ENCODE data around the gene SIGLEC12. TPM values are rescaled to one million over a fixed set of nuclear protein-coding genes. Genes with fewer than 3 reads are reported as not detected.

Gene SIGLEC12
- not detected for polyA plus RNA-seq (2012; ENCODE audit: insufficient read length, low read depth)

DNA sequence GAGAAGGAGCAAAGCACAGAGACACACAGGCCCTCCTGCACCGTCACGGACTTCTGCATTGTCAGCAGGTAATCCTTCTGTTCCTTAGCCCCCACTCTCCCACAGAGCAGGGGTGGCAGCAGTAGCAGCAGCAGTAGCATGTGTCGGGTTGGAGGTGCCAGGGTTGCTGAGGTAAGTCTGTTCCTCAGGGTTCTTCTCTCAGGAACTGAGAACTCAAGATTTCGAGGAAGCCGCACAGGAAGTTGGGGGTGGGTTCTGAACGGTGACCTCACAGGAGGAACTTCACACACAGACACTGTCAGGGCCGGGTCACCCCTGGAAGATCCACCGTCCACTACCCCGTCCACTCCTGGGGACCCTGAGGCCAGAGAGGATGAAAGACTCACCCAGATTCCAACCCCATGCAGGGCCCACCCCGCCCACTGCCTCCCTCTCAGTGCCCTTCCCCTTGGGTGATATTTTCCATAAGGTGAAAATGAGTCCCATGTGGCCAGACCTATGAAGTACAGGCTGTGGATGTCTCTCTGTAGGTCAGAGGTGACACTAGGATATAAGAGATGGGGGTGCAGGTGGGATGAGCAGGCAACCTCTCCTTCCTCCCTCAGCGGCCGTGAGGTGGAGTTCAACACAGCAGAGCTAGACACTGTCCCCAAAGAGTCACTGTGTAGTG lies at the start of gene SIGLEC12:
Gene SIGLEC12, minus strand, starts transcription at position 207 of the 670 bp plus-strand sequence. Its CDS starts 67 bp downstream, at position 140.
- TF ChIP-seq SIN3A (IDR thresholded peaks at IDR 0.05; ENCODE audit: borderline replicate concordance, insufficient read depth, low read length) (no peak), FOXP2 (optimal IDR thresholded peaks at IDR 0.05; ENCODE audit: borderline replicate concordance, extremely low read depth, extremely low read length, insufficient read depth) (no peak), TAF1 (IDR thresholded peaks at IDR 0.05; ENCODE audit: borderline replicate concordance, insufficient read depth, low read length) (no peak), POLR2AphosphoS5 (IDR thresholded peaks at IDR 0.05; ENCODE audit: low read depth, low read length) (no peak)
- TF ChIP-seq, protein P1, sequence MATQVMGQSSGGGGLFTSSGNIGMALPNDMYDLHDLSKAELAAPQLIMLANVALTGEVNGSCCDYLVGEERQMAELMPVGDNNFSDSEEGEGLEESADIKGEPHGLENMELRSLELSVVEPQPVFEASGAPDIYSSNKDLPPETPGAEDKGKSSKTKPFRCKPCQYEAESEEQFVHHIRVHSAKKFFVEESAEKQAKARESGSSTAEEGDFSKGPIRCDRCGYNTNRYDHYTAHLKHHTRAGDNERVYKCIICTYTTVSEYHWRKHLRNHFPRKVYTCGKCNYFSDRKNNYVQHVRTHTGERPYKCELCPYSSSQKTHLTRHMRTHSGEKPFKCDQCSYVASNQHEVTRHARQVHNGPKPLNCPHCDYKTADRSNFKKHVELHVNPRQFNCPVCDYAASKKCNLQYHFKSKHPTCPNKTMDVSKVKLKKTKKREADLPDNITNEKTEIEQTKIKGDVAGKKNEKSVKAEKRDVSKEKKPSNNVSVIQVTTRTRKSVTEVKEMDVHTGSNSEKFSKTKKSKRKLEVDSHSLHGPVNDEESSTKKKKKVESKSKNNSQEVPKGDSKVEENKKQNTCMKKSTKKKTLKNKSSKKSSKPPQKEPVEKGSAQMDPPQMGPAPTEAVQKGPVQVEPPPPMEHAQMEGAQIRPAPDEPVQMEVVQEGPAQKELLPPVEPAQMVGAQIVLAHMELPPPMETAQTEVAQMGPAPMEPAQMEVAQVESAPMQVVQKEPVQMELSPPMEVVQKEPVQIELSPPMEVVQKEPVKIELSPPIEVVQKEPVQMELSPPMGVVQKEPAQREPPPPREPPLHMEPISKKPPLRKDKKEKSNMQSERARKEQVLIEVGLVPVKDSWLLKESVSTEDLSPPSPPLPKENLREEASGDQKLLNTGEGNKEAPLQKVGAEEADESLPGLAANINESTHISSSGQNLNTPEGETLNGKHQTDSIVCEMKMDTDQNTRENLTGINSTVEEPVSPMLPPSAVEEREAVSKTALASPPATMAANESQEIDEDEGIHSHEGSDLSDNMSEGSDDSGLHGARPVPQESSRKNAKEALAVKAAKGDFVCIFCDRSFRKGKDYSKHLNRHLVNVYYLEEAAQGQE (IDR thresholded peaks at IDR 0.05; ENCODE audit: insufficient read depth in 1 of 2, low read depth in 2 of 2, low read length in 2 of 2) = no peak

DNA sequence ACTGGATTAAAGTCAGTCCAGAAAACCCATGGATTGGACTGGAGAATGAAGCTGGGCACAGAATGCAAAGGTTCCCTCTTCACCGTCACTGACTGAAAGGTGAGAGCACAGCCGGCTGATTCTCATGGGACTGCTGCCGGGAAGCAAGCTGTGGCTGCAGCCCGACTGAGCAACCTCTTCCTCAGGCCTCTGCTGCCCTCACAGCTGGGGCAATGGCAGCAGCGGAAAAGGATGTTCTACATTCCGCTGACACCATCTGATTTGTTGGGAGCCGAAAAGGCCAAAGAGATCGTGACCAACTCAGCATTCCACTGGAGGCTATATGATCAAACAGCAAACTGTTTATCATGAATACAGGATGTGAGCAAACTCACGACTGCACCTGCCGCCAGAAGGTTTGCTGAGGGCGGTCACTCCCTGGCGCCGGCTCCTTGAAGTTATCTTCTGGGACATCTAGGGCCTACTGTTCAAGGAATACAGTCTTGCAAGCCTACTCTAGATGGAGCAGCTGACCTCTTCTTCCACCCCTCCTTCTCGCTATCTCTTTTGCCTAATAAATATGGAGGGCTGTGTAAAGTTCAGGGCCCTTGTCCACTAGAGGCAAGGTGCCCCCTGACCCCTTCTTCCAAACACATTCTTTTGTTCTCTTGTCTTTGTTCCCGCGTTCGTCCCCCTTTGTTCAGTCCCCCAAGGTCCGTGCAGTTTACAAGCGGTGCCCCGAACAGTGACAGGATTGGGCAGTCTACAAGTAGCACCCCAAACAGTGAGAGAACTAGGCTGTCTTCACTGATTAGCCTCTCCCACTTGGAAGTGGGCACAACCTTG lies 49.5 kb upstream of the SIGLEC12 start:
- no peak for TF ChIP-seq TAF1 (IDR thresholded peaks at IDR 0.05; ENCODE audit: borderline replicate concordance, insufficient read depth, low read length)

DNA sequence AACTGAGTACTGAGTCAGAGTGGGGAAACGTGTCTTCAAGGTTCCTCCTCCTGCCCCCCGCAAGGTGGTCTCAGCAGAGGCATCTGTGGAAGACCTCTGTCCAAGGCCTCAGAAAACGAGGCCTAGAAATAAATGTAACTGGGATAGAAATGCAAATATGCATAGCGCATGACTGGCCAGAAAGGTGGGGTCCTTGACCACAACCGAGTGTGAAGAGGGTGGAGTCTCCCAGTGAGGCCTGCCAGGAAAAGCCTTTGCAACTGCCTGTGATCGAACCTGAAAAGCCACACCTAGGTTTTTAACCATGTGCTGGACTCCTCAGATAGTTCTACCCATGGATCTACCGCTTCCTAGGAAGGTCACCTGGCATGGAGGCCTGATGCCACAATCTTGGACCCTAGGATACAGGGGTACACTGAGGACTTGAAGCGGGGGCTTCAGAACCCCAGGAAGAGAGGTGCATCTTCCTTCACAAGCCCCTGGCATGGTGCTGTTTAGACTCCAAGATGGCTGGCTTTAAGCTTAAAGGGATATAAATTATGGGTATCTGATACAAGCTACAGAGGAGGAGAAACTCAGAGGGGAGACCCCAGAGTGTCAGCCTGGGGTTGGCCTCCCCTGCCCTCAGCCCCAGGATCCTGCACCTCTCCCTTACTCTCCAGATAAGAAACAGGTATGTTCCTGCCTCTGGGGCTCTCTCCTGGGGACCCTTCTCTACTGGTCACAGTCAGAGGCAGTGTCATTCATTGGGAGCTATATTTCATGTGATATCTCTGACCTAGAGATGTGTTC lies 48.1 kb upstream of the SIGLEC12 start:
- TF ChIP-seq TAF1 (IDR thresholded peaks at IDR 0.05; ENCODE audit: borderline replicate concordance, insufficient read depth, low read length) = no peak
- no peak for TF ChIP-seq FOXP2 (optimal IDR thresholded peaks at IDR 0.05; ENCODE audit: borderline replicate concordance, extremely low read depth, extremely low read length, insufficient read depth)
- TF ChIP-seq, protein P1 (IDR thresholded peaks at IDR 0.05; ENCODE audit: insufficient read depth in 1 of 2, low read depth in 2 of 2, low read length in 2 of 2) = no peak
- TF ChIP-seq SIN3A (IDR thresholded peaks at IDR 0.05; ENCODE audit: borderline replicate concordance, insufficient read depth, low read length) = no peak
- TF ChIP-seq POLR2AphosphoS5 (IDR thresholded peaks at IDR 0.05; ENCODE audit: low read depth, low read length) = no peak

DNA sequence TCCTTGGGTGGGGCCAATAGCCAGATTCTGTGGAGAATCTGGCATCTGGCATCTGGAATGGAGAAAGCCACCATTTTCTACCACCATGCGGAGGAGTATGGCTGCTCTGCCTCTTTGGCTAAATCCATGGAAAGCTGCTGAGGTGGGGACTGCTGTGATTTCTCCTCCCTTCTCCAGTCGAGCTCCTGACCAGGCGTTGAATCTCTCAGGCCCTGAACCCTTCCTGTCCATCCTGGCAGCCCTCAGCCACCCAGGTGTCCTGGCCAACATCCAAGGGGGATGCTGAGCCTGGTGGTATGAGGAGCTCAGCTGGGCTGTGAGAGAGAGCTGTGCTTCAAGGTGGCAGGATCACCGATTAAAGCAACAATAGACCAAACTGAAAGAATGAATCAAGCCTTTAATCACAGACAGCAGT lies 47.3 kb upstream of the SIGLEC12 start:
- TF ChIP-seq SIN3A (IDR thresholded peaks at IDR 0.05; ENCODE audit: borderline replicate concordance, insufficient read depth, low read length) (no peak), FOXP2 (optimal IDR thresholded peaks at IDR 0.05; ENCODE audit: borderline replicate concordance, extremely low read depth, extremely low read length, insufficient read depth) (no peak), TAF1 (IDR thresholded peaks at IDR 0.05; ENCODE audit: borderline replicate concordance, insufficient read depth, low read length) (no peak), POLR2AphosphoS5 (IDR thresholded peaks at IDR 0.05; ENCODE audit: low read depth, low read length) (no peak)
- TF ChIP-seq, protein P1 (IDR thresholded peaks at IDR 0.05; ENCODE audit: insufficient read depth in 1 of 2, low read depth in 2 of 2, low read length in 2 of 2) = no peak

DNA sequence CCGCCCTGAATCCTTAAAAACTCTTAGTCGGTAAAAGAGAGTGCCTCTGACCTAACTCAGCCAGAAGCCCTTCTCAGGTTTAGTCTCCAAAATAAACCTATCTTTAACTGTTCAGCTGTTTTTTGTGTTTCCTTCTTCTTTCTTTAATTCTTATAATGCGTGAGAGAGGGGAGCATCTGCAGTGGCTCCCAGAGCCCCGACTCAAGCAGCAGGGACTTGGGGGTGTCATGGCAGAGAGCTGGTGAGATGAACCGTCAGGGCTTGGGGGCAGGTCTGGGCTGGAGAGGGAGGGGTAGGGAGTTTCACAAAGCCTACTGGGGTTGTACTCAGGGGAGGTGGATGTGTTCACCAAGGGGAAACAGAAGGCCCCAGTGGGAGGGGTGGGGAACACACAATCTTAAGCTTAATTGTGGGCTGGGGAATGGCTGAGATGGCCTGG lies 46.6 kb upstream of the SIGLEC12 start:
- TF ChIP-seq, protein P1 (IDR thresholded peaks at IDR 0.05; ENCODE audit: insufficient read depth in 1 of 2, low read depth in 2 of 2, low read length in 2 of 2) = no peak
- TF ChIP-seq TAF1 (IDR thresholded peaks at IDR 0.05; ENCODE audit: borderline replicate concordance, insufficient read depth, low read length) = no peak
- TF ChIP-seq POLR2AphosphoS5 (IDR thresholded peaks at IDR 0.05; ENCODE audit: low read depth, low read length) = no peak
- no peak for TF ChIP-seq SIN3A (IDR thresholded peaks at IDR 0.05; ENCODE audit: borderline replicate concordance, insufficient read depth, low read length)
